ENCODE results near the gene GUCD1.

GUCD1 gene

GRCh38 chr22:24590596-24591173, 35.7 kb upstream of the GUCD1 start:
- TF ChIP-seq CTCF (IDR thresholded peaks at IDR 0.05), result no peak
- H3K27me3 ChIP-seq (ENCODE audit: control insufficient read depth, insufficient read depth, low read length), result no peaks in the 10 kb centered on the region
- H3K9me3 ChIP-seq (ENCODE audit: control insufficient read depth, low read length), result no peaks in the 10 kb centered on the region
- no peak overlapping the region for H3K4me3 ChIP-seq (ENCODE audit: low read depth, low read length)
- no peaks in the 10 kb centered on the region for H3K36me3 ChIP-seq (ENCODE audit: control insufficient read depth, insufficient read depth, low read length)
- H3K27ac ChIP-seq, result no peak overlapping the region
- no peak overlapping the region for H2AFZ ChIP-seq
- H3K4me2 ChIP-seq (ENCODE audit: low read length), result no peak overlapping the region
- no peaks in the 10 kb centered on the region for H3K79me2 ChIP-seq
- H3K4me1 ChIP-seq, result no peaks in the 10 kb centered on the region
- no peak overlapping the region for H3K9ac ChIP-seq

GRCh38 chr22:24589518-24590030, 34.6 kb upstream of the GUCD1 start:
- Histone ChIP-seq H3K4me3 (ENCODE audit: low read depth, low read length) (no peak overlapping the region), H3K9ac (no peak overlapping the region), H3K27me3 (ENCODE audit: control insufficient read depth, insufficient read depth, low read length) (no peaks in the 10 kb centered on the region), H3K36me3 (ENCODE audit: control insufficient read depth, insufficient read depth, low read length) (no peaks in the 10 kb centered on the region), H3K27ac (no peak overlapping the region), H2AFZ (no peak overlapping the region), H3K4me2 (ENCODE audit: low read length) (no peak overlapping the region), H3K4me1 (no peaks in the 10 kb centered on the region), H3K9me3 (ENCODE audit: control insufficient read depth, low read length) (no peaks in the 10 kb centered on the region), H3K79me2 (no peaks in the 10 kb centered on the region)
- no peak for TF ChIP-seq CTCF (IDR thresholded peaks at IDR 0.05)

DNA sequence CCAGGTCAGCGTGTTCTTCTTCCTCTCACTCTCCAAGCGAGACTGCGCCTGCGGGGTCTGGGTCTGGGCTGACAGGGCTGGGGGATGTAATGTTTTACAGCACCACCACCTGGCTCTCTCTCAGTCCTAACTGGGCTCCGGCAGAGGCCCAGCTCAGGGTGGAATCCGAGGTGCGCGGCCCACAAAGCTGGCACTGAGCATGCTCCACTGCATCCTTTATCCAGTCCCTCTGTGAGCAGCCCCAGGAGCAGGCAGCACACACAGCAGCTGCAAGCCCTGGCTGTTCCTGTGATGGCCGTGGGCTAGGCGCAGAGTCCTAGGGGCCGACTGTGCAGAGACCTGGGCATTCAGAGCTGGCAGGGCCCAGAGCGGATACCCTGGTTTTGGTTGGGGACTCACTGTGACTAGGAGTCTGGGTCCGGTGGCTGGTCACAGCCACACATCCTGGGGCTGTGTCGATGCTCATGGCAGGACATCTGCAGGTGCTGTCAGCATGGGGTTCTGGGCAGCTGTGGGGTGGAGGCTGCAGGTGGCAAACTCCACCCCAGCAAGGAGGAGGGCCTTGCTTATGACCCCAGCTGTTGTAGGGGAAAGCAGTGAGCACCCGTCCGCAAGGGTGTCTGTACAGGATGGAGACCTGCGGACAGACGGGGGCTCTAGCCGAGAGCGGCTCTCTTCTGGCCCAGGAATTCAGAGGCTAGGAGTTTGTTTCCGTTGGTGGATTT, 34.0 kb upstream of the GUCD1 start:
- Histone ChIP-seq H3K4me1 (no peaks in the 10 kb centered on the region), H3K27me3 (ENCODE audit: control insufficient read depth, insufficient read depth, low read length) (no peaks in the 10 kb centered on the region), H3K36me3 (ENCODE audit: control insufficient read depth, insufficient read depth, low read length) (no peaks in the 10 kb centered on the region), H3K27ac (no peak overlapping the region), H3K9ac (no peak overlapping the region), H3K79me2 (no peaks in the 10 kb centered on the region), H2AFZ (no peak overlapping the region), H3K9me3 (ENCODE audit: control insufficient read depth, low read length) (no peaks in the 10 kb centered on the region), H3K4me3 (ENCODE audit: low read depth, low read length) (no peak overlapping the region), H3K4me2 (ENCODE audit: low read length) (no peak overlapping the region)
- no peak for TF ChIP-seq CTCF (IDR thresholded peaks at IDR 0.05)

DNA sequence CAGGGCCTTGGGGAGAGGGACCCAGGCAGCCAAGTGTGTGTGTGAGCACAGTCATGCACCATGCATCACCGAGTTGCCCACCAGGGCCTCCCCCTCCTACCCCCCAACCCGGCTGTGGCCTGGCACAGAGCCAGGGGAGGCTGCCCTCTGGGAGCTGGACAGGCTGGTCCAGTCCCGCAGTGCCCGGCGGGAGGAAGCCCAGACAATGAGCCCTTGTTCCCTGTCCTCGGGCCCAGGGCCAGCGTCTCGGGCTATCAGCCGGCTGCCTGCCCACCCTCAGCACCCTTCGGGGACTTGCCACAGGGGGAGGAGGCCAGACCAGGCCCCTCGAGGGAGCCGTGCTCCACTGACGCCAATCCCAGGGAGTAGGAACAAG, 33.4 kb upstream of the GUCD1 start:
- no peak overlapping the region for H3K27ac ChIP-seq
- no peaks in the 10 kb centered on the region for H3K36me3 ChIP-seq (ENCODE audit: control insufficient read depth, insufficient read depth, low read length)
- no peaks in the 10 kb centered on the region for H3K79me2 ChIP-seq
- H3K9ac ChIP-seq, result no peak overlapping the region
- no peak overlapping the region for H3K4me3 ChIP-seq (ENCODE audit: low read depth, low read length)
- no peak for TF ChIP-seq CTCF (IDR thresholded peaks at IDR 0.05)
- no peaks in the 10 kb centered on the region for H3K27me3 ChIP-seq (ENCODE audit: control insufficient read depth, insufficient read depth, low read length)
- H3K9me3 ChIP-seq (ENCODE audit: control insufficient read depth, low read length), result no peaks in the 10 kb centered on the region
- no peak overlapping the region for H3K4me2 ChIP-seq (ENCODE audit: low read length)
- H3K4me1 ChIP-seq, result no peaks in the 10 kb centered on the region
- no peak overlapping the region for H2AFZ ChIP-seq

DNA sequence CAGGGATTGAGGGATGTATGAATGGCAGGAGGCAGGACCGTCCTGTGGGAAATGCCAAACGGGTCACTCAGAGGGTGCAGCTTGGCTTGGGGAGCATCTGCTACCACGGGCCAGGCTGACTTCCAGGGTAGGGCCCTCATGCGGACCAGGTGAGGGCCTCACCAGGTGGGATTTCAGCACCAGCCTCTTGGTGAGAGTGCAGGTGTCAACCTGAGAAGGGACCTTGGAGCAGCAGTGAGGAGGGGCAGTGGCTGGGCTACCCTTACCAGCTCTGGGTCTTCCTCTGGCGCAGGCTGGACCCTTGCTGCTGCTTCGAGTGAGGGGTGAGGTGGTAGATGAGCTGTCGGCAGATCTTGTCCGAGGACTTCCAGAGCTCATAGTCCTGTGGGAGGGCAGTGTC, 33.0 kb upstream of the GUCD1 start:
- no peak overlapping the region for H3K27ac ChIP-seq
- H3K4me2 ChIP-seq (ENCODE audit: low read length), result no peak overlapping the region
- no peak overlapping the region for H3K9ac ChIP-seq
- H3K79me2 ChIP-seq, result no peaks in the 10 kb centered on the region
- H3K27me3 ChIP-seq (ENCODE audit: control insufficient read depth, insufficient read depth, low read length), result no peaks in the 10 kb centered on the region
- H3K9me3 ChIP-seq (ENCODE audit: control insufficient read depth, low read length), result no peaks in the 10 kb centered on the region
- no peak overlapping the region for H3K4me3 ChIP-seq (ENCODE audit: low read depth, low read length)
- no peaks in the 10 kb centered on the region for H3K36me3 ChIP-seq (ENCODE audit: control insufficient read depth, insufficient read depth, low read length)
- H2AFZ ChIP-seq, result no peak overlapping the region
- no peaks in the 10 kb centered on the region for H3K4me1 ChIP-seq
- TF ChIP-seq CTCF (IDR thresholded peaks at IDR 0.05), result no peak

All from parathyroid adenoma (tissue), 2 donors.